ENCODE data around the gene EYA2. TPM values are rescaled to one million over a fixed set of nuclear protein-coding genes. Genes with fewer than 3 reads are reported as not detected.
A peak's percentile ranks its signal among the peaks of the same experiment; 100 is the strongest.

The EYA2 gene
- total and polyA plus RNA-seq, 12 donors = 0.54 to 2.2 (median 1.4) TPM

DNA sequence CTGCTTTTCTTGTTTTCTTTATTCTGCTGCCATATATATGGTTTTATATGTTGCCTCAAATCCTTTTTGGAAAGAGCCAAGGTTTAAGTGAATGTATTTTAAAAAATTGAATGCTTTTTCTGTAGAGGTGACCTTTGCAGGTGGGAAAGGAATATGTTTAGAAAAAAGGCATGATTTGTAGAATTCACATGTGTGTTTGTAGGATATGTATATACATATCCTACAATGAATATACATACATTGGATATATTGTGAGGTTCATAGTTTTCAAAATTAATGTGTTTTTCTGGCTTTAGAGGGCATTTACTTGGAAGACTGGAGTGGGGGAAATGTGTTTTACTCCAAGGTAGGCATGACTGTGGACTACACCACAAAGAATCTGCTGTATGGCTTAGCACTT, 4.0 kb upstream of the EYA2 start:
- Histone ChIP-seq H3K27me3 (peaks cover 17% of the 10 kb centered on the region), H3K27ac (no peak overlapping the region), H3K36me3 (replicated peaks in 1 of 2) (no peaks in the 10 kb centered on the region), H3K9me3 (replicated peaks in 1 of 3) (no peaks in the 10 kb centered on the region), H3K4me1 (replicated peaks in 1 of 2) (no peaks in the 10 kb centered on the region), H3K4me3 (no peak overlapping the region)
- TF ChIP-seq, protein P1, sequence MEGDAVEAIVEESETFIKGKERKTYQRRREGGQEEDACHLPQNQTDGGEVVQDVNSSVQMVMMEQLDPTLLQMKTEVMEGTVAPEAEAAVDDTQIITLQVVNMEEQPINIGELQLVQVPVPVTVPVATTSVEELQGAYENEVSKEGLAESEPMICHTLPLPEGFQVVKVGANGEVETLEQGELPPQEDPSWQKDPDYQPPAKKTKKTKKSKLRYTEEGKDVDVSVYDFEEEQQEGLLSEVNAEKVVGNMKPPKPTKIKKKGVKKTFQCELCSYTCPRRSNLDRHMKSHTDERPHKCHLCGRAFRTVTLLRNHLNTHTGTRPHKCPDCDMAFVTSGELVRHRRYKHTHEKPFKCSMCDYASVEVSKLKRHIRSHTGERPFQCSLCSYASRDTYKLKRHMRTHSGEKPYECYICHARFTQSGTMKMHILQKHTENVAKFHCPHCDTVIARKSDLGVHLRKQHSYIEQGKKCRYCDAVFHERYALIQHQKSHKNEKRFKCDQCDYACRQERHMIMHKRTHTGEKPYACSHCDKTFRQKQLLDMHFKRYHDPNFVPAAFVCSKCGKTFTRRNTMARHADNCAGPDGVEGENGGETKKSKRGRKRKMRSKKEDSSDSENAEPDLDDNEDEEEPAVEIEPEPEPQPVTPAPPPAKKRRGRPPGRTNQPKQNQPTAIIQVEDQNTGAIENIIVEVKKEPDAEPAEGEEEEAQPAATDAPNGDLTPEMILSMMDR (IDR thresholded peaks at IDR 0.05) = no peak
- DNase-seq = no peak
- intact Hi-C loops (cut with DNase I) = no loop called here

DNA sequence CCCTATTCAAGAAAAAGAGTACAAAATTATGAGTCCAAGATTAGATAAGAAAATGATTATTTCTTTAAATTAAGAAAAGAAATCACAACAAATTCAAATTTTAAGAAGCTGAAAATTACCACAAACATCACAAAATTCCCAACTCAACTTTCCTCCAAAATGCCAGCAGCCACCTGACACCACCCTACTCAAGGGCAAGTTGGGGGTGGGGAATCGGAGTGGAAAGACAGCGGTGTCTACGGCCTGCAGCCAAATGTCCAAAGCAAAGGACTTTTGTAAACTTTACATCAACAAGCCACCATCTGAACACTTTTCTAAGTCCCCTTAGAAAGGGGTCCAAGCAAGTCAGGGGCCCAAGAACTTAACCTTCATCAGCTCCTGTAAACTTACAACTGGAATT, 1.6 kb upstream of the EYA2 start:
- TF ChIP-seq, protein P1 (IDR thresholded peaks at IDR 0.05) = no peak
- TF ChIP-seq POLR2A (IDR thresholded peaks at IDR 0.05) = no peak
- 79 to 91% (median 90%) methylated on average over 3 of the region's 3 CpGs for WGBS, 4 donors
- Histone ChIP-seq H3K9me3 (replicated peaks in 1 of 3) (no peaks in the 10 kb centered on the region), H3K36me3 (replicated peaks in 1 of 2) (no peaks in the 10 kb centered on the region), H3K27me3 (peaks cover 17% of the 10 kb centered on the region), H3K27ac (no peak overlapping the region), H3K4me1 (replicated peaks in 1 of 2) (no peaks in the 10 kb centered on the region), H3K4me3 (no peak overlapping the region)
- DNase-seq = no peak
- intact Hi-C loops (cut with DNase I) = no loop called here

DNA sequence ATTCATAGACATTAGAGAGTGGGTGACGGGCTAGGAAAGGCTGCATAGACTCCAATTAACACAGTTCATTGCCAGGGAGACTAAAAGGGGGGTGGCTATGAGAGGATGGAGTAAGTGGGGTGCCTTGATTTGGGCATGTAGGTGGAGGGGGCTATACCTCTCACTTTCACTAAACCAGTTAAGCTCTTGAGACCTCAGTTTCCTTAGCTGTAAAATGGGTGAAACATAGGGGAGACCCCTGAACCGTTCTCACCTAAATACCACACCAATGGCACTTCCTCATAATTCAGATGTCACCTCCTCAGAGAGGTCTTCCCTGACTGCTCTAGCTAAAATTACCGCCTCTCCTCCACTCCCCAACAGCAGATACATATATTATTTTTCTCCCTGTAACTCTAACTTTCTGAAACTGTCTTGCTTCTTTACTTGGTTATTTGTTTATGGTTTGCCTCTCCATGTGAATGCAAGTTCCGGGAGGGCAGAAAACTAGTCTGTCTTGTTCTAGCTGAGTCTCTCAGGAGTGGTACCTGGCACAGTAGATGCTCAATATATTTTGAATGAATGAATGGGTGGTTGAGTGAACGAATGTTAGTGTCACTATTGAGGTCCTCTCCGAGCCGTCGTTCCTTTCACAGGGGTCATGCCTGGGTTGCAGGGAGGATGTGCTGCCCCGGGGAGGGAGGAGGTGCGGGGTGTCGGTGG, 615 bp upstream of the EYA2 start:
- Histone ChIP-seq H3K36me3 (replicated peaks in 1 of 2) (no peaks in the 10 kb centered on the region), H3K27me3 (peaks cover 17% of the 10 kb centered on the region), H3K4me3 (peak overlapping the region in 1 of 4 donors; percentile 57), H3K27ac (peak overlapping the region in 1 of 5 donors; percentile 45), H3K4me1 (replicated peaks in 1 of 2) (peaks cover 0 to 5% of the 10 kb centered on the region in 2 donors), H3K9me3 (replicated peaks in 1 of 3) (no peaks in the 10 kb centered on the region)
- 29 to 46% (median 36%) methylated on average over 6 to 11 of the region's 11 CpGs for WGBS, 4 donors
- no peak for TF ChIP-seq POLR2A (IDR thresholded peaks at IDR 0.05)
- TF ChIP-seq, protein P1 (IDR thresholded peaks at IDR 0.05) = no peak
- DNase-seq = no peak
- intact Hi-C loops (cut with DNase I) = no loop called here

DNA sequence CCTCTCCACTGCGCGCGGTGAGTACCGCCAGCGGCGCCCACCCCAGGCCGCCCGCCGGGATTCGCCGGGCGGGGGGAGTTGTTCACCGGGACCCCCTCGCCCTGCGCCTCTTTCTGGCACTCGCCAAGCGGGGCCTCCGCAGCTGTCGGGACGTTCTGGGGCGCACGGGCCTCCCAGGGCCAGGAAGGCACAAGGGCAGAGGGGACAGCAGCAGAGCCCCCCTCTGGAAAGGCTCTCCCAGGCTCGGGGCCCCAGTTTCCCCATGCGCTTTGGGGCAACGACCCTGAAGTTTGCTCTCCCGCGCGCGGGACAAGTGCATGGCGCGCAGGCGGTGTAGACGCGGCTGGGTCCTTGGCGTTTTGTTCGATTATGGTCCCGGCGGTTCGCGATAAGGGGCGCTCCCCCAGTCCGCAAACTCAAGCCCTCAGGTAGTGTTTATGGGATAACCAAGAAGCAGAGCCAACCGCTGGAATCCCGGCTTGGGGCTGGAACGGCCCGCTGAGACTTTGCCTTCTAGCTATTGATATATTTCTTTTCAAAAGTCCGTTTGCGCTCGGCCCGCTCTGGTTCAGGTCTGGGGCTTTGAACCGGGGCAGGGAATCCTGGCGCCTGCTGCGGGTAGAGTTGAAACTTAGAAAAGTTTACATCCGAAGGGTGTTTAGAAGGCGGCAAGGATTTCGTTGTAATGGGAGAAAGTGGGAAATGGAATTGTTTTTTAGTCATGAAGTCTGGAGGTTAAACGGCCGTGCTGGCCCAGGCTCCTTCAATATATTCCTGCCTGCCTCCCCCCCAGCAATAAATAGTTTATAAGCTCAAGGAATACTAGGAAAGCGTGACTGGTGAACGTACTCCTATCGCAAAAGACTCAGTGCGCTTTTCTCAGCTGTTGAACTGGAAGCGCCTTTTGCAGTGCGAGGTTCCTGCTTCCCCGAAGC, 595 bp downstream of the EYA2 start:
- no peak for TF ChIP-seq POLR2A (IDR thresholded peaks at IDR 0.05)
- TF ChIP-seq, protein P1 (IDR thresholded peaks at IDR 0.05) = no peak
- H3K27me3 ChIP-seq = peaks cover 17% of the 10 kb centered on the region
- H3K4me3 ChIP-seq = peak overlapping the region in 1 of 4 donors; percentile 57
- no peaks in the 10 kb centered on the region for H3K9me3 ChIP-seq (replicated peaks in 1 of 3)
- intact Hi-C loops (cut with DNase I) = no loop called here
- DNase-seq = no peak
- peak overlapping the region in 1 of 5 donors; percentile 45 for H3K27ac ChIP-seq
- 0 to 2% (median 2%) methylated on average over 23 to 65 of the region's 65 CpGs for WGBS, 4 donors
- H3K4me1 ChIP-seq (replicated peaks in 1 of 2) = peaks cover 0 to 9% of the 10 kb centered on the region in 2 donors
- no peaks in the 10 kb centered on the region for H3K36me3 ChIP-seq (replicated peaks in 1 of 2)

Measured in adrenal gland (tissue), 12 donors.